ENCODE data around the gene MYBPC1. TPM values are rescaled to one million over a fixed set of nuclear protein-coding genes. Genes with fewer than 3 reads are reported as not detected.

MYBPC1 gene
- total and polyA plus RNA-seq, 4 donors: 0.06 to 0.07 TPM; not detected in 2

GRCh38 chr12:101713930-101714329 is 119.2 kb downstream of the MYBPC1 start:
- Histone ChIP-seq H3K4me1 (ENCODE audit: control insufficient read depth in 5 of 5, insufficient read depth in 5 of 5, low read length in 5 of 5) (peaks cover 0 to 8% (median 0%) of the 10 kb centered on the region in 5 donors), H3K27me3 (ENCODE audit: control insufficient read depth in 3 of 3, insufficient read depth in 3 of 3, low read length in 2 of 3) (no peaks in the 10 kb centered on the region), H3K27ac (ENCODE audit: low read depth in 1 of 2, low read length in 1 of 2) (no peak overlapping the region), H3K4me3 (no peak overlapping the region), H3K36me3 (ENCODE audit: control insufficient read depth in 4 of 4, insufficient read depth in 4 of 4, low read length in 4 of 4) (no peaks in the 10 kb centered on the region), H3K9me3 (ENCODE audit: control insufficient read depth in 4 of 4, insufficient read depth in 3 of 4, low read length in 3 of 4) (no peaks in the 10 kb centered on the region), H3K9ac (ENCODE audit: insufficient read depth in 1 of 2, low read length in 2 of 2) (no peak overlapping the region)
- no peak for TF ChIP-seq CTCF (IDR thresholded peaks at IDR 0.05; ENCODE audit: control extremely low read depth, extremely low read depth)
- WGBS, 2 donors: 83 to 87% methylated on average over 2 of the region's 2 CpGs
- ATAC-seq (ENCODE audit: insufficient read depth, low FRiP score) (no peak), DNase-seq (no peak)

GRCh38 chr12:101714877-101715444 is 120.2 kb downstream of the MYBPC1 start:
- H3K4me1 ChIP-seq (ENCODE audit: control insufficient read depth in 5 of 5, insufficient read depth in 5 of 5, low read length in 5 of 5): peaks cover 0 to 8% (median 0%) of the 10 kb centered on the region in 5 donors

GRCh38 chr12:101719566-101719965 is 124.8 kb downstream of the MYBPC1 start:
- no peak for ATAC-seq (ENCODE audit: insufficient read depth, low FRiP score)

More at GRCh38 chr12:101714877-101715444, 120.2 kb downstream of the MYBPC1 start:
- no peaks in the 10 kb centered on the region for H3K36me3 ChIP-seq (ENCODE audit: control insufficient read depth in 4 of 4, insufficient read depth in 4 of 4, low read length in 4 of 4)
- no peak overlapping the region for H3K4me3 ChIP-seq
- WGBS, 2 donors: 71 to 79% methylated on average over 3 of the region's 3 CpGs
- peak overlapping the region in 1 of 2 donors; percentile 2 for H3K27ac ChIP-seq (ENCODE audit: low read depth in 1 of 2, low read length in 1 of 2)
- TF ChIP-seq CTCF (IDR thresholded peaks at IDR 0.05; ENCODE audit: control extremely low read depth, extremely low read depth): no peak
- H3K9ac ChIP-seq (ENCODE audit: insufficient read depth in 1 of 2, low read length in 2 of 2): no peak overlapping the region
- DNase-seq: no peak
- H3K9me3 ChIP-seq (ENCODE audit: control insufficient read depth in 4 of 4, insufficient read depth in 3 of 4, low read length in 3 of 4): no peaks in the 10 kb centered on the region
- no peaks in the 10 kb centered on the region for H3K27me3 ChIP-seq (ENCODE audit: control insufficient read depth in 3 of 3, insufficient read depth in 3 of 3, low read length in 2 of 3)
- ATAC-seq (ENCODE audit: insufficient read depth, low FRiP score): no peak

More at GRCh38 chr12:101719566-101719965, 124.8 kb downstream of the MYBPC1 start:
- Histone ChIP-seq H3K27me3 (ENCODE audit: control insufficient read depth in 3 of 3, insufficient read depth in 3 of 3, low read length in 2 of 3) (no peaks in the 10 kb centered on the region), H3K9me3 (ENCODE audit: control insufficient read depth in 4 of 4, insufficient read depth in 3 of 4, low read length in 3 of 4) (no peaks in the 10 kb centered on the region), H3K9ac (ENCODE audit: insufficient read depth in 1 of 2, low read length in 2 of 2) (no peak overlapping the region), H3K4me1 (ENCODE audit: control insufficient read depth in 5 of 5, insufficient read depth in 5 of 5, low read length in 5 of 5) (no peaks in the 10 kb centered on the region), H3K4me3 (no peak overlapping the region), H3K27ac (ENCODE audit: low read depth in 1 of 2, low read length in 1 of 2) (no peak overlapping the region), H3K36me3 (ENCODE audit: control insufficient read depth in 4 of 4, insufficient read depth in 4 of 4, low read length in 4 of 4) (peaks cover 3 to 10% (median 7%) of the 10 kb centered on the region in 4 donors)
- no peak for TF ChIP-seq CTCF (IDR thresholded peaks at IDR 0.05; ENCODE audit: control extremely low read depth, extremely low read depth)
- DNase-seq: no peak

Measured in lung (tissue), 12 donors.